SK-N-SH (cell line): ENCODE measurements around the gene LRRC1. TPM values are rescaled to one million over a fixed set of nuclear protein-coding genes. Genes with fewer than 3 reads are reported as not detected.
A peak's percentile ranks its signal among the peaks of the same experiment; 100 is the strongest.

Source experiments
- CTCF ChIA-PET: fragments of 300-600, 350-600 bp; formaldehyde crosslinking; extraction: SDS; loops from one replicate; lab custom pipeline; 2021; lab: Yijun Ruan, JAX
- POLR2A ChIA-PET: fragments of 350-600 bp; sonication (Branson Sonifier 250); formaldehyde crosslinking; extraction: SDS; loops from one replicate; lab custom pipeline; 2020; ENCODE audit warnings: antibody characterized with exemption, inconsistent platforms; lab: Yijun Ruan, JAX
- DNase-seq: peaks from one replicate; pipeline ENCODE4 v3.0.0; 2012
- H2AFZ ChIP-seq: fragments of 200-600 bp; sonication (generic); 2 replicates; pipeline ENCODE4 v1.8.1; 2016; ENCODE audit warnings: antibody characterized with exemption, mild to moderate bottlenecking, low read depth
- H3F3A ChIP-seq: fragments of 200-600 bp; sonication (generic); replicated peaks from 2 replicates; pipeline ENCODE3; 2016; ENCODE audit warnings: antibody characterized with exemption, mild to moderate bottlenecking; ENCODE audit not compliant: insufficient read depth
- H3K27ac ChIP-seq, 2 experiments: fragments of 200-500 bp in 1 of 2; fragments of 200-600 bp in 1 of 2; sonication (Bioruptor generic) in 1 of 2; sonication (generic), shearing (Covaris generic) in 1 of 2; 2 replicates each; pipeline versions ENCODE4 v1.5.1 to v1.6.1; 2014 to 2016; ENCODE audit warnings: low read depth in 2 of 2, inconsistent platforms in 1 of 2, low read length in 1 of 2, mild to moderate bottlenecking in 1 of 2, mixed read lengths in 1 of 2
- H3K27me3 ChIP-seq: fragments of 200-600 bp; sonication (generic), shearing (Covaris generic); 2 replicates; pipeline ENCODE4 v1.6.1; 2016; ENCODE audit warnings: mixed run types; ENCODE audit not compliant: insufficient read depth
- H3K36me3 ChIP-seq, 2 experiments: fragments of 200-500 bp in 1 of 2; fragments of 200-600 bp in 1 of 2; sonication (Bioruptor generic) in 1 of 2; sonication (generic) in 1 of 2; replicated peaks in 1 of 2; 2 replicates each; pipeline versions ENCODE3 to v1.5.1; 2014 to 2016; ENCODE audit warnings: low read length in 1 of 2, mild to moderate bottlenecking in 1 of 2; ENCODE audit not compliant: insufficient read depth in 2 of 2, control insufficient read depth in 1 of 2
- H3K4me1 ChIP-seq, 2 experiments: fragments of 200-500 bp in 1 of 2; fragments of 200-600 bp in 1 of 2; sonication (Bioruptor generic) in 1 of 2; sonication (generic), shearing (Covaris generic) in 1 of 2; 2 replicates each; pipeline versions ENCODE4 v1.5.1 to v1.6.1; 2014 to 2016; ENCODE audit warnings: low read depth in 1 of 2, low read length in 1 of 2, mixed run types in 1 of 2; ENCODE audit not compliant: insufficient read depth in 2 of 2, control insufficient read depth in 1 of 2
- H3K4me2 ChIP-seq: fragments of 200-600 bp; sonication (generic), shearing (Covaris generic); 2 replicates; pipeline ENCODE4 v1.6.1; 2017; ENCODE audit warnings: mixed run types
- H3K4me3 ChIP-seq, 2 experiments: fragments of 200-500 bp in 1 of 2; fragments of 200-600 bp in 1 of 2; sonication (Bioruptor generic) in 1 of 2; sonication (generic), shearing (Covaris generic) in 1 of 2; 2 replicates each; pipeline versions ENCODE4 v1.5.1 to v1.8.1; 2014 to 2016; ENCODE audit warnings: low read depth in 2 of 2, inconsistent platforms in 1 of 2, low read length in 1 of 2, mild to moderate bottlenecking in 1 of 2, mixed read lengths in 1 of 2, moderate library complexity in 1 of 2
- H3K79me2 ChIP-seq: fragments of 200-600 bp; sonication (generic); 2 replicates; pipeline ENCODE4 v1.8.1; 2017; ENCODE audit warnings: mild to moderate bottlenecking; ENCODE audit not compliant: insufficient read depth
- H3K9ac ChIP-seq: fragments of 200-600 bp; sonication (generic); 2 replicates; pipeline ENCODE4 v1.6.1; 2017; ENCODE audit warnings: mixed run types
- H3K9me2 ChIP-seq: fragments of 200-600 bp; sonication (generic); 2 replicates; pipeline ENCODE4 v1.6.1; 2017; ENCODE audit warnings: mixed run types
- H3K9me3 ChIP-seq: fragments of 200-600 bp; sonication (generic); 2 replicates; pipeline ENCODE4 v1.6.1; 2017; ENCODE audit warnings: mixed run types, mild to moderate bottlenecking, moderate library complexity
- H4K20me1 ChIP-seq: fragments of 200-600 bp; sonication (generic); 2 replicates; pipeline ENCODE4 v1.6.1; 2017; ENCODE audit warnings: mild to moderate bottlenecking, mixed run types; ENCODE audit not compliant: insufficient read depth
- ELF1 ChIP-seq: IDR thresholded peaks from 2 replicates; pipeline ENCODE4 v1.4.0; 2012
- FOXJ3 ChIP-seq: sonication (generic); formaldehyde crosslinking; IDR thresholded peaks from 2 replicates; pipeline ENCODE4 v1.5.1; 2020; ENCODE audit warnings: mild to moderate bottlenecking, missing genetic modification reagents
- GATA2 ChIP-seq: sonication (generic); formaldehyde crosslinking; IDR thresholded peaks from 2 replicates; pipeline ENCODE4 v1.5.0; 2020; ENCODE audit warnings: mild to moderate bottlenecking, missing genetic modification reagents
- NFIC ChIP-seq: IDR thresholded peaks from 2 replicates; pipeline ENCODE4 v1.4.0; 2012; ENCODE audit warnings: borderline replicate concordance
- NRF1 ChIP-seq: IDR thresholded peaks from 2 replicates; pipeline ENCODE4 v1.6.1; 2012; ENCODE audit warnings: low read depth, mild to moderate bottlenecking, low read length
- TCF12 ChIP-seq: IDR thresholded peaks from 2 replicates; pipeline ENCODE4 v1.4.0; 2012
- TEAD4 ChIP-seq: IDR thresholded peaks from 2 replicates; pipeline ENCODE4 v1.4.0; 2012; ENCODE audit warnings: mild to moderate bottlenecking, borderline replicate concordance; ENCODE audit not compliant: insufficient read depth
- YY1 ChIP-seq: IDR thresholded peaks from 2 replicates; pipeline ENCODE4 v1.4.0; 2012; ENCODE audit warnings: low read depth, mild to moderate bottlenecking
- WGBS: methylation state at CpG from one replicate; pipeline ENCODE4 v1.1.6; 2017; ENCODE audit warnings: low lambda C conversion rate; 5-methylcytosine and 5-hydroxymethylcytosine counted together
- polyA plus RNA-seq, 3 experiments: library from polyadenylated mRNA; depleted of rRNA; stranded (reverse); fragments of >200 nt; gene quantifications; 2 replicates each; pipeline ENCODE4 v1.2.3, GENCODE V29; 2012
- TF ChIP-seq, protein P1 (sequence below): fragments of 150-350 bp; IDR thresholded peaks from 2 replicates; pipeline ENCODE4 v1.6.1; 2016; ENCODE audit warnings: mild to moderate bottlenecking, low read depth, low read length
- TF ChIP-seq, protein P2 (sequence below): IDR thresholded peaks from 2 replicates; pipeline ENCODE4 v1.6.1; 2012; ENCODE audit warnings: mild to moderate bottlenecking, low read depth, low read length, moderate library complexity
- TF ChIP-seq, protein P3 (sequence below): IDR thresholded peaks from 2 replicates; pipeline ENCODE4 v1.4.0; 2012; ENCODE audit warnings: low read depth, borderline replicate concordance
- TF ChIP-seq, protein P4 (sequence below): fragments of 200-600 bp; sonication (generic); IDR thresholded peaks from 2 replicates; pipeline ENCODE4 v1.6.1; 2017; ENCODE audit warnings: antibody characterized with exemption, mild to moderate bottlenecking, moderate library complexity
- TF ChIP-seq, protein P5 (sequence below): IDR thresholded peaks from 2 replicates; pipeline ENCODE4 v1.4.0; 2012; ENCODE audit warnings: low read depth, borderline replicate concordance
- TF ChIP-seq, protein P6 (sequence below): IDR thresholded peaks from 2 replicates; pipeline ENCODE4 v1.4.0; 2012; ENCODE audit warnings: low read depth

The LRRC1 gene
- polyA plus RNA-seq, 1 of the 3 experiments (the other 2 are of a cell fraction), result 0.84 TPM

DNA sequence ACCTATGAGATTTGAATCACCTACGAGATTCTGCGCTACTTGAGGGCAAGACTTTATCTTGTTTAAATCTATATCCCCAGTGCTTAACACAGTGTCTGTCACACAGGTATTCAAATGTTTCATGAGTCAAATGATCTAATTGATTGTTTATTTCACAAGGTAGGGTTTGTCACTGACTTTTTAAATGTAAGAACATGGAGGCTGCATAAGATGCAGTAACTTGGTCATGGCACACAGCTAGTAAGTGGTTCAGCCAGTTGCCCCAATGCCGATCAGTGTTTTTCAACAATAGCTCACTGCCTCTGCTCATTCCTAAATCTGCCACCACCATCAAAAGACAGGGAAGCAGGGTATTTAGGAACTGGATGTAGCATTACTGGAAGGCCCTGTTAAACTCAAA, 42.4 kb upstream of the LRRC1 start:
- no peaks in the 10 kb centered on the region for H3K9me2 ChIP-seq
- ChIA-PET POLR2A (no interaction called here), CTCF (interaction anchor here (0.9 to 1.3 kb wide), 3 partner anchors 24 to 33 kb away, joined by 3 to 4 read pairs (median 3); no protein-coding TSS in a partner anchor)
- peak overlapping the region in 1 of 2 experiments; percentile 32; a peak in 1 of 4 replicates for H3K27ac ChIP-seq
- H3K27me3 ChIP-seq, result no peaks in the 10 kb centered on the region
- H3F3A ChIP-seq, result no peaks in the 10 kb centered on the region
- peak overlapping the region; percentile 14; the same call in 1 of the 2 replicates for H3K4me2 ChIP-seq
- no peaks in the 10 kb centered on the region for H3K9me3 ChIP-seq
- H4K20me1 ChIP-seq, result no peaks in the 10 kb centered on the region
- H3K36me3 ChIP-seq, result no peaks in the 10 kb centered on the region
- H2AFZ ChIP-seq, result peak overlapping the region; percentile 71; the same call in 1 of the 2 replicates
- no peak overlapping the region for H3K4me3 ChIP-seq
- TF ChIP-seq ELF1, result no peak
- TF ChIP-seq FOXJ3 (CRISPR knock-in tag), result no peak
- TF ChIP-seq, protein P1, sequence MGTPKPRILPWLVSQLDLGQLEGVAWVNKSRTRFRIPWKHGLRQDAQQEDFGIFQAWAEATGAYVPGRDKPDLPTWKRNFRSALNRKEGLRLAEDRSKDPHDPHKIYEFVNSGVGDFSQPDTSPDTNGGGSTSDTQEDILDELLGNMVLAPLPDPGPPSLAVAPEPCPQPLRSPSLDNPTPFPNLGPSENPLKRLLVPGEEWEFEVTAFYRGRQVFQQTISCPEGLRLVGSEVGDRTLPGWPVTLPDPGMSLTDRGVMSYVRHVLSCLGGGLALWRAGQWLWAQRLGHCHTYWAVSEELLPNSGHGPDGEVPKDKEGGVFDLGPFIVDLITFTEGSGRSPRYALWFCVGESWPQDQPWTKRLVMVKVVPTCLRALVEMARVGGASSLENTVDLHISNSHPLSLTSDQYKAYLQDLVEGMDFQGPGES, result no peak
- TF ChIP-seq TCF12, result no peak
- TF ChIP-seq TEAD4, result no peak
- TF ChIP-seq, protein P2, sequence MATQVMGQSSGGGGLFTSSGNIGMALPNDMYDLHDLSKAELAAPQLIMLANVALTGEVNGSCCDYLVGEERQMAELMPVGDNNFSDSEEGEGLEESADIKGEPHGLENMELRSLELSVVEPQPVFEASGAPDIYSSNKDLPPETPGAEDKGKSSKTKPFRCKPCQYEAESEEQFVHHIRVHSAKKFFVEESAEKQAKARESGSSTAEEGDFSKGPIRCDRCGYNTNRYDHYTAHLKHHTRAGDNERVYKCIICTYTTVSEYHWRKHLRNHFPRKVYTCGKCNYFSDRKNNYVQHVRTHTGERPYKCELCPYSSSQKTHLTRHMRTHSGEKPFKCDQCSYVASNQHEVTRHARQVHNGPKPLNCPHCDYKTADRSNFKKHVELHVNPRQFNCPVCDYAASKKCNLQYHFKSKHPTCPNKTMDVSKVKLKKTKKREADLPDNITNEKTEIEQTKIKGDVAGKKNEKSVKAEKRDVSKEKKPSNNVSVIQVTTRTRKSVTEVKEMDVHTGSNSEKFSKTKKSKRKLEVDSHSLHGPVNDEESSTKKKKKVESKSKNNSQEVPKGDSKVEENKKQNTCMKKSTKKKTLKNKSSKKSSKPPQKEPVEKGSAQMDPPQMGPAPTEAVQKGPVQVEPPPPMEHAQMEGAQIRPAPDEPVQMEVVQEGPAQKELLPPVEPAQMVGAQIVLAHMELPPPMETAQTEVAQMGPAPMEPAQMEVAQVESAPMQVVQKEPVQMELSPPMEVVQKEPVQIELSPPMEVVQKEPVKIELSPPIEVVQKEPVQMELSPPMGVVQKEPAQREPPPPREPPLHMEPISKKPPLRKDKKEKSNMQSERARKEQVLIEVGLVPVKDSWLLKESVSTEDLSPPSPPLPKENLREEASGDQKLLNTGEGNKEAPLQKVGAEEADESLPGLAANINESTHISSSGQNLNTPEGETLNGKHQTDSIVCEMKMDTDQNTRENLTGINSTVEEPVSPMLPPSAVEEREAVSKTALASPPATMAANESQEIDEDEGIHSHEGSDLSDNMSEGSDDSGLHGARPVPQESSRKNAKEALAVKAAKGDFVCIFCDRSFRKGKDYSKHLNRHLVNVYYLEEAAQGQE, result no peak
- no peak for TF ChIP-seq GATA2
- TF ChIP-seq, protein P3, sequence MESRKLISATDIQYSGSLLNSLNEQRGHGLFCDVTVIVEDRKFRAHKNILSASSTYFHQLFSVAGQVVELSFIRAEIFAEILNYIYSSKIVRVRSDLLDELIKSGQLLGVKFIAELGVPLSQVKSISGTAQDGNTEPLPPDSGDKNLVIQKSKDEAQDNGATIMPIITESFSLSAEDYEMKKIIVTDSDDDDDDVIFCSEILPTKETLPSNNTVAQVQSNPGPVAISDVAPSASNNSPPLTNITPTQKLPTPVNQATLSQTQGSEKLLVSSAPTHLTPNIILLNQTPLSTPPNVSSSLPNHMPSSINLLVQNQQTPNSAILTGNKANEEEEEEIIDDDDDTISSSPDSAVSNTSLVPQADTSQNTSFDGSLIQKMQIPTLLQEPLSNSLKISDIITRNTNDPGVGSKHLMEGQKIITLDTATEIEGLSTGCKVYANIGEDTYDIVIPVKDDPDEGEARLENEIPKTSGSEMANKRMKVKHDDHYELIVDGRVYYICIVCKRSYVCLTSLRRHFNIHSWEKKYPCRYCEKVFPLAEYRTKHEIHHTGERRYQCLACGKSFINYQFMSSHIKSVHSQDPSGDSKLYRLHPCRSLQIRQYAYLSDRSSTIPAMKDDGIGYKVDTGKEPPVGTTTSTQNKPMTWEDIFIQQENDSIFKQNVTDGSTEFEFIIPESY, result no peak
- TF ChIP-seq, protein P4, sequence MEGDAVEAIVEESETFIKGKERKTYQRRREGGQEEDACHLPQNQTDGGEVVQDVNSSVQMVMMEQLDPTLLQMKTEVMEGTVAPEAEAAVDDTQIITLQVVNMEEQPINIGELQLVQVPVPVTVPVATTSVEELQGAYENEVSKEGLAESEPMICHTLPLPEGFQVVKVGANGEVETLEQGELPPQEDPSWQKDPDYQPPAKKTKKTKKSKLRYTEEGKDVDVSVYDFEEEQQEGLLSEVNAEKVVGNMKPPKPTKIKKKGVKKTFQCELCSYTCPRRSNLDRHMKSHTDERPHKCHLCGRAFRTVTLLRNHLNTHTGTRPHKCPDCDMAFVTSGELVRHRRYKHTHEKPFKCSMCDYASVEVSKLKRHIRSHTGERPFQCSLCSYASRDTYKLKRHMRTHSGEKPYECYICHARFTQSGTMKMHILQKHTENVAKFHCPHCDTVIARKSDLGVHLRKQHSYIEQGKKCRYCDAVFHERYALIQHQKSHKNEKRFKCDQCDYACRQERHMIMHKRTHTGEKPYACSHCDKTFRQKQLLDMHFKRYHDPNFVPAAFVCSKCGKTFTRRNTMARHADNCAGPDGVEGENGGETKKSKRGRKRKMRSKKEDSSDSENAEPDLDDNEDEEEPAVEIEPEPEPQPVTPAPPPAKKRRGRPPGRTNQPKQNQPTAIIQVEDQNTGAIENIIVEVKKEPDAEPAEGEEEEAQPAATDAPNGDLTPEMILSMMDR, result no peak
- no peak for TF ChIP-seq YY1
- no peak for TF ChIP-seq NRF1
- no peak for TF ChIP-seq NFIC
- TF ChIP-seq, protein P5, sequence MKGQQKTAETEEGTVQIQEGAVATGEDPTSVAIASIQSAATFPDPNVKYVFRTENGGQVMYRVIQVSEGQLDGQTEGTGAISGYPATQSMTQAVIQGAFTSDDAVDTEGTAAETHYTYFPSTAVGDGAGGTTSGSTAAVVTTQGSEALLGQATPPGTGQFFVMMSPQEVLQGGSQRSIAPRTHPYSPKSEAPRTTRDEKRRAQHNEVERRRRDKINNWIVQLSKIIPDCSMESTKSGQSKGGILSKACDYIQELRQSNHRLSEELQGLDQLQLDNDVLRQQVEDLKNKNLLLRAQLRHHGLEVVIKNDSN, result no peak
- TF ChIP-seq, protein P6, sequence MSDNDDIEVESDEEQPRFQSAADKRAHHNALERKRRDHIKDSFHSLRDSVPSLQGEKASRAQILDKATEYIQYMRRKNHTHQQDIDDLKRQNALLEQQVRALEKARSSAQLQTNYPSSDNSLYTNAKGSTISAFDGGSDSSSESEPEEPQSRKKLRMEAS, result no peak
- TF ChIP-seq, all 33 proteins: peak for 0
- 25% methylated on average over 3 of the region's 3 CpGs for WGBS
- DNase-seq, result no peak
- no peak overlapping the region for H3K9ac ChIP-seq
- no peaks in the 10 kb centered on the region; a peak in 1 of 4 replicates for H3K4me1 ChIP-seq
- no peaks in the 10 kb centered on the region for H3K79me2 ChIP-seq
